ENCODE results near the gene LDB3. TPM values are rescaled to one million over a fixed set of nuclear protein-coding genes. Genes with fewer than 3 reads are reported as not detected.

The LDB3 gene
- total and polyA plus RNA-seq, 7 donors = 1.2 to 42.1 (median 13.2) TPM

DNA sequence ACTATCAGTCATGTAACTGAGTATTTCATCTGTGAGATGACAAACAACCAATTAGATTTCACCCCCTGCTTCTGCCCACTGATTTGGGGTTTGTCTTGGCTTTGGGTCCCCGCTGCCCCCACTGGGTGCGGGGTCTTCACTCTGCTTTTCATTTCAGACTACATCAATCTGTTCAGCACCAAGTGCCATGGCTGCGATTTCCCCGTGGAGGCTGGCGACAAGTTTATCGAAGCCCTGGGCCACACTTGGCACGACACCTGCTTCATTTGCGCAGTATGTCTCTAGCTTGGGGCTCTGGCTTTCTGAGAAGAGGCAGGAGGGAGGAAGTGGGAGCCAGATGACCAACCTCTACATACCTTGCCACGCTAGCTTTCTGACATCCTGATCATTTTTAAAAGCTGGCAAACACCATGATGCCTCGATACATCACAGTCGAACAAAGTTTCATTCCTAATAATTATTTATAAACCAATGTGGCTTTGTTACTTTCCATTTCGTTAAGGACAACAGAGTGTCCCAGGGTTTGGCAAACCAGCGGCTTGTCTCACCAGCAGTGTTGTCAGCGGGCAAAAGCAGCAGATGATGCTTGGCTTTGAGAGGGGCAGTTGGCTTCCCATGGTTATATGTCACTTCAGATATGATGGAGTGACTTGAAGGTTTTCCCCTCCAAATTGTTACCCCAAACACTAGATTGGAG, 57.8 kb downstream of the LDB3 start:
- no peak for DNase-seq
- WGBS, 2 donors = 94% methylated on average over 14 of the region's 14 CpGs
- Histone ChIP-seq H3K36me3 (peaks cover 0 to 11% (median 2%) of the 10 kb centered on the region in 4 donors), H3K27me3 (no peaks in the 10 kb centered on the region), H3K4me1 (peaks cover 0 to 37% (median 29%) of the 10 kb centered on the region in 4 donors), H3K4me3 (no peak overlapping the region), H3K27ac (peak overlapping the region; percentile 8 to 97 (median 92)), H3K9me3 (no peaks in the 10 kb centered on the region)
- intact Hi-C loops (cut with DNase I) = no loop called here
- TF ChIP-seq EP300 (IDR thresholded peaks at IDR 0.05) (no peak), POLR2A (IDR thresholded peaks at IDR 0.05) (no peak), POLR2AphosphoS5 (IDR thresholded peaks at IDR 0.05) (no peak), CTCF (IDR thresholded peaks at IDR 0.05) (no peak)

DNA sequence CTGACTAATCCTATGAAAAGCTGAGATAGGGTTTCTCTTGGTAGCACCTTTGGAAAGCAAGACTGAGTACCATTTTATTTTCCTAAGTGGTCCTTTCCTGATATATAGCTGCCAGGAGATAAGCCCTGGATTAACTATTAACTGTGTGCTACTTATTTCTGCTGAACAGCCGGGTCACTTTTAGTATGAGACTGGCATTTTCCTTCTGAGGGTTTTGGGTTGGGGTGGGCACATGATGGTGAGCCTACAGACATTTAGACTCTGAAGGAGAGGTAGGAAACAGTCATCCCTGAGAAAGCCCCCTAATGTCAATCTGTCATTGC, 58.3 kb downstream of the LDB3 start:
- Histone ChIP-seq H3K36me3 (peaks cover 0 to 11% (median 2%) of the 10 kb centered on the region in 4 donors), H3K27me3 (no peaks in the 10 kb centered on the region), H3K4me1 (peaks cover 0 to 42% (median 31%) of the 10 kb centered on the region in 4 donors), H3K27ac (peak overlapping the region; percentile 8 to 97 (median 92)), H3K9me3 (no peaks in the 10 kb centered on the region), H3K4me3 (no peak overlapping the region)
- TF ChIP-seq EP300 (IDR thresholded peaks at IDR 0.05) (no peak), POLR2A (IDR thresholded peaks at IDR 0.05) (no peak), CTCF (IDR thresholded peaks at IDR 0.05) (no peak), POLR2AphosphoS5 (IDR thresholded peaks at IDR 0.05) (no peak)
- WGBS, 2 donors = 19 to 64% methylated on average over 1 of the region's 1 CpG
- intact Hi-C loops (cut with DNase I) = no loop called here
- DNase-seq = no peak

DNA sequence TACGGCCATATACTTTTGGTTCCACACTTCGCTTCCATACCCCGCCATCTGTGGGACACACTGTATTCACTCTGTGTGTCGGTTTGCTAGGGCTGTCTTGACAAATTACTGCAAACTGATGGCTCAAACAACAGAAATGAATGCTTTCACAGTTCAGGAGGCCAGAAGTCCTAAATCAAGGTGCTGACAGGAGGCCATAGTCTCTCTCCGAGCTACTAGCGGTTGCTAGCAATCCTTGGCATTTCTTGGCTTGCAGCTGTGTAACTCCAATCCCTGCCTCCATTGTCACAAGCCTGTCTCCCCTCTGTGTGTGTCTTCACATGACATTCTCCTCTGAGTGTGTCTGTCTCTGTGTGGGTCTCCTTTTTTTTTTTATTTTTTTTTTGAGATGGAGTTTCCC, 59.2 kb downstream of the LDB3 start:
- Histone ChIP-seq H3K27me3 (no peaks in the 10 kb centered on the region), H3K27ac (peak overlapping the region; percentile 8 to 97 (median 92)), H3K9me3 (no peaks in the 10 kb centered on the region), H3K4me1 (peaks cover 0 to 50% (median 37%) of the 10 kb centered on the region in 4 donors), H3K4me3 (no peak overlapping the region), H3K36me3 (peaks cover 0 to 11% (median 2%) of the 10 kb centered on the region in 4 donors)
- no peak for DNase-seq
- peak in 3 of 4 donors; percentile 49 to 75 (median 70) for TF ChIP-seq EP300 (IDR thresholded peaks at IDR 0.05)
- TF ChIP-seq POLR2AphosphoS5 (IDR thresholded peaks at IDR 0.05) = peak; percentile 36 to 81 (median 74)
- TF ChIP-seq CTCF (IDR thresholded peaks at IDR 0.05) = no peak
- WGBS, 2 donors = 70 to 72% methylated on average over 6 of the region's 6 CpGs
- intact Hi-C loops (cut with DNase I) = no loop called here

GRCh38 chr10:86728056-86728455, 59.7 kb downstream of the LDB3 start:
- Histone ChIP-seq H3K27me3 (no peaks in the 10 kb centered on the region), H3K9me3 (no peaks in the 10 kb centered on the region), H3K36me3 (peaks cover 0 to 11% (median 2%) of the 10 kb centered on the region in 4 donors), H3K27ac (peak overlapping the region; percentile 8 to 97 (median 92)), H3K4me1 (peaks cover 0 to 56% (median 43%) of the 10 kb centered on the region in 4 donors), H3K4me3 (no peak overlapping the region)
- 87 to 88% methylated on average over 3 of the region's 3 CpGs for WGBS, 2 donors
- intact Hi-C loops (cut with DNase I) = no loop called here
- TF ChIP-seq POLR2A (IDR thresholded peaks at IDR 0.05) = no peak
- no peak for TF ChIP-seq POLR2AphosphoS5 (IDR thresholded peaks at IDR 0.05)
- no peak for TF ChIP-seq EP300 (IDR thresholded peaks at IDR 0.05)
- no peak for TF ChIP-seq CTCF (IDR thresholded peaks at IDR 0.05)
- peak; percentile 60 for DNase-seq
